Measurements from ENCODE around the gene NDUFA11. TPM values are rescaled to one million over a fixed set of nuclear protein-coding genes. Genes with fewer than 3 reads are reported as not detected.

Gene NDUFA11
- total RNA-seq, 1 donor: 265 TPM

DNA sequence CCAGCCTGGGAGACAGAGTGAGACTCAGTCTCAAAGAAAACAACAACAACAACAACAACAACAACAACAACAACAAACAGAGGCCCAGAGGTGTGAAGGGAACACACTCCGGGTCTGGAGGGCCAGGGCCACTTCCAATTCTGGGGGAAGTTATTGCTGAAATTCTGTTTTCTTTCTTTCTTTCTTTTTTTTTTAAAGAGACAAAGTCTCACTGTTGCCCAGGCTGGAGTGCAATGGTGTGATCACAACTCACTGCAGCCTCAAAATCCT is 7.0 kb upstream of the NDUFA11 start:
- Histone ChIP-seq H3K27me3 (ENCODE audit: insufficient read depth, low read length) (no peaks in the 10 kb centered on the region), H3K36me3 (ENCODE audit: insufficient read depth, low read length) (peaks cover 6% of the 10 kb centered on the region), H4K20me1 (ENCODE audit: insufficient read depth, low read length) (no peaks in the 10 kb centered on the region), H3K4me1 (ENCODE audit: insufficient read depth, low read length) (peaks cover 11% of the 10 kb centered on the region), H3K27ac (ENCODE audit: low read depth, low read length) (no peak overlapping the region), H2AFZ (ENCODE audit: low read length) (no peak overlapping the region), H3K4me3 (ENCODE audit: insufficient read depth, low read length) (no peak overlapping the region), H3K9me3 (ENCODE audit: low read depth, low read length) (no peaks in the 10 kb centered on the region), H3K79me2 (ENCODE audit: insufficient read depth, low read length) (peaks cover 2% of the 10 kb centered on the region), H3K4me2 (ENCODE audit: insufficient read depth, low read length) (no peak overlapping the region)
- no peak for DNase-seq (ENCODE audit: insufficient read length, low spot score, missing footprints)
- TF ChIP-seq CTCF (IDR thresholded peaks at IDR 0.05; ENCODE audit: extremely low read depth, low read depth, low read length): no peak

- Histone ChIP-seq H2AFZ (ENCODE audit: low read length) (no peak overlapping the region), H3K4me2 (ENCODE audit: insufficient read depth, low read length) (no peak overlapping the region), H3K27ac (ENCODE audit: low read depth, low read length) (no peak overlapping the region), H3K27me3 (ENCODE audit: insufficient read depth, low read length) (no peaks in the 10 kb centered on the region), H4K20me1 (ENCODE audit: insufficient read depth, low read length) (no peaks in the 10 kb centered on the region), H3K36me3 (ENCODE audit: insufficient read depth, low read length) (peaks cover 6% of the 10 kb centered on the region), H3K4me3 (ENCODE audit: insufficient read depth, low read length) (no peak overlapping the region), H3K4me1 (ENCODE audit: insufficient read depth, low read length) (peaks cover 9% of the 10 kb centered on the region), H3K9me3 (ENCODE audit: low read depth, low read length) (no peaks in the 10 kb centered on the region), H3K79me2 (ENCODE audit: insufficient read depth, low read length) (peaks cover 2% of the 10 kb centered on the region)
- DNase-seq (ENCODE audit: insufficient read length, low spot score, missing footprints): no peak
- TF ChIP-seq CTCF (IDR thresholded peaks at IDR 0.05; ENCODE audit: extremely low read depth, low read depth, low read length): no peak
Measured at GRCh38 chr19:5908773-5909442, 5.3 kb upstream of the NDUFA11 start.

DNA sequence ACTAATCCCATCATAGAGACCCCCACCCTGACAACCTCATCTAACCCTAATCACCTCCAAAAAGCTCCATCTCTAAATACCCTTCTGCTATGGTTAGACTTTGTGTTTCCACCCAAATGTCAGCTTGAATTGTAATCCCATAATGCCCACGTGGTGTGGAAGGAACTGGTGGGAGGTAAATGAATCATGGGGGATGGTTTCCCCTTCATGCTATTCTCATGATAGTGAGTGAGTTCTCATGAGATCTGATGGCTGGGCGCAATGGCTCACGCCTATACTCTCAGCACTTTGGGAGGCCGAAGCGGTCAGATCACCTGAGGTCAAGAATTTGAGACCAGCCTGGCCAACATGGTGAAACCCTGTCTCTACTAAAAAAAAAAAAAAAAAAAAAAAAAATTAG is 3.7 kb upstream of the NDUFA11 start:
- no peaks in the 10 kb centered on the region for H3K27me3 ChIP-seq (ENCODE audit: insufficient read depth, low read length)
- H3K4me3 ChIP-seq (ENCODE audit: insufficient read depth, low read length): no peak overlapping the region
- no peak overlapping the region for H2AFZ ChIP-seq (ENCODE audit: low read length)
- no peak for TF ChIP-seq CTCF (IDR thresholded peaks at IDR 0.05; ENCODE audit: extremely low read depth, low read depth, low read length)
- H3K9me3 ChIP-seq (ENCODE audit: low read depth, low read length): no peaks in the 10 kb centered on the region
- H3K4me1 ChIP-seq (ENCODE audit: insufficient read depth, low read length): peaks cover 13% of the 10 kb centered on the region
- peaks cover 7% of the 10 kb centered on the region for H4K20me1 ChIP-seq (ENCODE audit: insufficient read depth, low read length)
- peaks cover 16% of the 10 kb centered on the region for H3K79me2 ChIP-seq (ENCODE audit: insufficient read depth, low read length)
- no peak overlapping the region for H3K4me2 ChIP-seq (ENCODE audit: insufficient read depth, low read length)
- peaks cover 6% of the 10 kb centered on the region for H3K36me3 ChIP-seq (ENCODE audit: insufficient read depth, low read length)
- H3K27ac ChIP-seq (ENCODE audit: low read depth, low read length): no peak overlapping the region
- no peak for DNase-seq (ENCODE audit: insufficient read length, low spot score, missing footprints)

DNA sequence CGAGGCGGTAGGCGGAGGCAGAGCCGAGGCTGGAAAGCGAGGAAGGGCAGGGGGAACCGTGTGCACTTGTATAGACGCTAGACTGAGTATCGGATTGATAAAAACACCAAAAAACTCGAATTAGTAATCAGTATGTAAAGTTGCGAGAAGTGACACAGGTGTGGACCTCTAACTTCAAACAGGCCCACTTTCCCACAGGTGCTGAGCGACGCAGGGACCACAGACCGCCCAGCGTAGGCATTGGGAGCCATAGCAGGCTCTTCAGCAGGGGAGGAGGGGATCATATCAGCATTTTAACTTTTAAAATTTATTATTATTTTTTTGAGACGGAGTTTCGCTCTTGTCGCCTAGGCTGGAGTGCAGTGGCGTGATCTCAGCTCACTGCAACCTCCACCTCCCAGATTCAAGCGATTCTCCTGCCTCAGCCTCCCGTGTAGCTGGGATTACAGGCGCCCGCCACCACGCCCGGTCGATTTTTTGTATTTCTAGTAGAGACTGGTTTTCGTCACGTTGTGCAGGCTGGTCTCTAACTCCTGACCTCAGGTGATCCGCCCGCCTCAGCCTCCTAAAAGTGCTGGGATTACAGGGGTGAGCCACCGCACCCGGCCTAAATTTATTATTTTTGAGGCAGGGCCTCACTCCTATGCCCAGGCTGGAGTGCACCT is 1.7 kb upstream of the NDUFA11 start:
- H3K36me3 ChIP-seq (ENCODE audit: insufficient read depth, low read length): peaks cover 7% of the 10 kb centered on the region
- DNase-seq (ENCODE audit: insufficient read length, low spot score, missing footprints): peak; percentile 50
- no peaks in the 10 kb centered on the region for H3K27me3 ChIP-seq (ENCODE audit: insufficient read depth, low read length)
- H3K4me3 ChIP-seq (ENCODE audit: insufficient read depth, low read length): peak overlapping the region; percentile 97
- H3K4me1 ChIP-seq (ENCODE audit: insufficient read depth, low read length): peaks cover 20% of the 10 kb centered on the region
- H3K4me2 ChIP-seq (ENCODE audit: insufficient read depth, low read length): peak overlapping the region; percentile 86
- no peak for TF ChIP-seq CTCF (IDR thresholded peaks at IDR 0.05; ENCODE audit: extremely low read depth, low read depth, low read length)
- peak overlapping the region; percentile 56 for H3K27ac ChIP-seq (ENCODE audit: low read depth, low read length)
- peaks cover 32% of the 10 kb centered on the region for H3K79me2 ChIP-seq (ENCODE audit: insufficient read depth, low read length)
- peaks cover 18% of the 10 kb centered on the region for H4K20me1 ChIP-seq (ENCODE audit: insufficient read depth, low read length)
- H3K9me3 ChIP-seq (ENCODE audit: low read depth, low read length): no peaks in the 10 kb centered on the region
- H2AFZ ChIP-seq (ENCODE audit: low read length): peak overlapping the region; percentile 56
